Midbrain (tissue), 1 donor: ENCODE results near the gene RPS16.

ENCODE experiments used
- DNase-seq: peaks from one replicate; lab custom pipeline; 2025; lab: John Stamatoyannopoulos, UW

RPS16 gene

DNA sequence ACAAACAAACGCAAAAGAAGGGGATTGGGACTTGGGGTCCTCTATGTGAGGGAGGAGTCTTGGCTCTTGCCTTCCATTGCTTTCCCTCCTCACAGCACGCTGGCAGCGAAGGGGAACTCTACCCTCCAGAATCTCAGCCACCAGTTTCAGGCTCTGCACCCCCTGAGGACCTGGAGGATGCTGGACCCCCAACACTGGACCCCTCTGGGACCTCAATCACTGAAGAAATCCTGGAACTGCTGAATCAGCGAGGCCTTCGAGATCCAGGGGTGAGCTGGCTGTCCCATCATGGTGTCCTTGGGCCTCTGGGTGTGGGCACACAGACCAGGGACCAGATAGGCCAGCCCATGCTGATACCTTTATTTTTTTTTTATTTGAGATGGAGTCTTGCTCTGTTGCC lies 13.7 kb downstream of the RPS16 start:
- DNase-seq = no peak

DNA sequence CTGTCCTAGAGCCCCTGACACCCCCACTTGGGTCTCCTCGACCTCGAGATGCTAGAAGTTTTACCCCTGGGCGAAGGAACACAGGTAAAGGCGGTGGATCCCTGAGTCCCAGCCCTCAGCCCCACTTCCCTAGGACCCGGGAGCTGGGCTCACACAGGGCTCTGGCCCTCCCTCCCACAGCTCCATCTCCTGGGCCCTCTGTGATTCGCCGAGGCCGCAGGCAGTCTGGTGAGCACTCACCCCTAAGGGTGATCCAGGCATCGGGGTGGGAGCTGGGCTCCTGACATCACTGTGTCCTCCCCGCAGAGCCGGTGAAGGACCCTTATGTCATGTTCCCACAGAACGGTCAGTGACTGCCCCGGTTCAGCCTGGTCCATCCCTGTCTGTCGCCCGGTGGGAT lies 15.0 kb downstream of the RPS16 start:
- DNase-seq = no peak

DNA sequence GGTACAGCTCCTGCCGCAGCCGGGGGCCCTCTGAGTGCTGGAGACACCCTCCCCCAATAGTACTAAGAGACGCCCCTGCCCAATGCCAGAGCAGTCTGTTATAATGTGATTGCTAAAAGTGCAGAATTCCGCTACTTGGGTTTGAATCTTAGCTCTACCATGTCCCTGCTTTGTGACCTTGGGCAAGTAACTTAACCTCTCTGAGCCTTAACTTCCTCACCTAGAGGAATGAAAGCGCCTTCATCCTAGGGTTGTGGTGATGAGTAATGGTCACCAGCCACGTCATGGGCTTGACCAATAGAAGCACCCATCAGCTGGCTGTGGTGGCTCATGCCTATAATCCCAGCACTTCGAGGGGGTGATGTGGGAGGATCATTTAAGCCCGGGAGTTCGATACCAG lies 16.7 kb downstream of the RPS16 start:
- no peak for DNase-seq

DNA sequence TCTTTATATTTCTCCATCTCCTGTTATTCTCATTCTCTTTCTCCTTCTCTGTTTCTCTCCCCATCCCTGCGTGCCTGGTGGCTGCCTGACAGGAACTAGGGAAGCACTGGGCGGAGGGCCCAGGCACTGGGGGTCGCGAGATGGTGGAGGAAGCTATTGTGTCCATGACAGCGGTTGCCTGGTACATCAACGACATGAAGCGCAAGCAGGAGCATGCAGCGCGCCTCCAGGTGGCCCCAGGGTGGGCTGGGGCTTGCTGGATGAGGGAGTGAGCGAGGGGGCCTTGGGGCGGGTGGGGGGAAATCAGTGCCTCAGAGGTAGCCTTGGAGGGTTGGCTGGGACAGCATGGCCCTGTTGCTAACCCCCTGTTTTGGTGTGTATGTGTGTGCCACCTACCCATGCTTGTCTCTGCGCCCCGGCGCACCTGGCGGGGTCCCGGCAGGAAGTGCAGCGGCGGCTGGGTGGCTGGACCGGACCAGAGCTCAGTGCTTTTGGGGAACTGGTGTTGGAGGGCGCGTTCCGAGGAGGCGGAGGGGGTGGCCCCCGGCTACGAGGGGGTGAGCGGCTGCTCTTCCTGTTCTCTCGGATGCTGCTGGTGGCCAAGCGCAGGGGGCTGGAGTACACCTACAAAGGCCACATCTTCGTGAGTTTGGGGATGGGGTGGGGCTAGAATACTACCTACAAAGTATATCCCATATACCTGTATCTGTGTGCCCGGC lies 18.1 kb downstream of the RPS16 start:
- no peak for DNase-seq

- no peak for DNase-seq
Observed at GRCh38 chr19:39416152-39417120, 19.3 kb downstream of the RPS16 start.

- no peak for DNase-seq
Observed at GRCh38 chr19:39415111-39416046, 20.4 kb downstream of the RPS16 start.

- no peak for DNase-seq
Observed at GRCh38 chr19:39413911-39414608, 21.7 kb downstream of the RPS16 start.

DNA sequence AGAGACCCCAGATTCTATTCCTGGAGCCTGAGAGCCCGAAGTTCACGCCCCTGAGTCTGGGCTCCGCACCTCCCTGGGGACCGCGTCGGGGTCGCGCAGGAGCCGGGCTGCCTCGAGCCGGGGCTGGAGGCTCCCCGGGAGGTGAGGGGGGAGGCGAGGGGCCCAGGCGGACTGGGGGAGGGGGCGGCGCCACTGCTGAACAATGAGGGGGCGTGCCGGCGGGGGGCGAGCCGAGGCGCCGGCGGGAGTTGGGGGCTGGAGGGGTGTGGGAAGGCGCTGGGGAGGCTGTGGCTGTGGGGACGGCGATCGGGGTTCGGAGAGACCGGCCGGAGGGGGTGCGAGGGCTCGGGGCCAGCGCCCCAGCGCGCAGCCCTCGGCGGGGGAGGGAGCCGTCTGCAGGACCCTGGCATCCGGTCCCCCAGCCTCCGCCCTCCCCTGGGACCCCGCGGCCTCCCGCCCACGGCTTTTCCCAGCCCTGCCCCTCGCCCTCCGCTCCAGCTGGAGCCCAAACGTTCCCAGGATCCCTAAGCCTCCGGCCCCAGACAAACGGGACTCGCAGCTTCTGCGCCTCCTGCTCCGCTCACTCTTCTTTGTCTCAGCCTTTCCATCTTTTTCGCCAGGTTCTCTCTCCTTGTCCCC lies 22.4 kb downstream of the RPS16 start:
- no peak for DNase-seq

GRCh38 chr19:39412867-39413271 lies 22.9 kb downstream of the RPS16 start:
- no peak for DNase-seq

DNA sequence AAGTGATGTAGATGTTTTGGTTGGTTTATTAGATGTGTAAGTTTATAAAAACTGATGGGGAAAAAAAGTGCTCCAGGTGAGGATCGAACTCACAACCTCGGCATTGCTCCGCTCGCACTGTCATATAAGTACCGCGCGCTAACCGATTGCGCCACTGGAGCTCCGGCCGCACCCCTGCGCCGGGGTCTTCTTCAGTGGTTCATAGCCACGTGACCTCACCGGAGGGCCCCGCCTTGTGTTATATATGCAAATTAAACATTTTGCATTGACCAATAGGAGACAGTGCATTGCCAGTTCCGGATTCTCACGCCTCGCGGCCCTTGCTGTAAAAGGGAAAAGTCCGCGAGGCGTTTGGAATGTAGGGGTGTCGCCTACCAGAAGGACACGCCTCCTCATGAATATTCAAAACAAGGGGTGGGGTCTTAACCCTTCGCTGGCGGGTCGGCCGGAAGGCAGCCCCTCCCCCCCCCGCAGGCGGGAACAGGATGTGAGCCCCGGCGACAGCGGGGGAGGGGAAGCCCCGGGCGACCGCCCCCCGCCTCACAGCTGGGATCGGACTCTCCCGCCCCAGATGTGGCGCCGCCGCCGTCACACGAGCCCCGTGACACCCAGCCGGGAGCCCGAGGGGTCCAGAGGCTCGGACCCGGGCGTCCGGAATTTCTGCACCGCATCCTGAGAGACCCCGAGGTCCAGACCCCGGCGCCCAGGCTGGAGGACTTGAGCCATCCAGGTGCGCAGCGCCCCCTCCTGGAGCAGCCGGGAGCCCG lies 23.5 kb downstream of the RPS16 start, which contains the start of gene PLEKHG2:
PLEKHG2 (plus strand) TSS at position 570 of the 767 bp plus-strand sequence. CDS start 1,418 bp downstream, outside the sequence.
- peak; percentile 94 for DNase-seq

GRCh38 chr19:39411832-39412099 lies 24.0 kb downstream of the RPS16 start:
- DNase-seq = peak; percentile 85

DNA sequence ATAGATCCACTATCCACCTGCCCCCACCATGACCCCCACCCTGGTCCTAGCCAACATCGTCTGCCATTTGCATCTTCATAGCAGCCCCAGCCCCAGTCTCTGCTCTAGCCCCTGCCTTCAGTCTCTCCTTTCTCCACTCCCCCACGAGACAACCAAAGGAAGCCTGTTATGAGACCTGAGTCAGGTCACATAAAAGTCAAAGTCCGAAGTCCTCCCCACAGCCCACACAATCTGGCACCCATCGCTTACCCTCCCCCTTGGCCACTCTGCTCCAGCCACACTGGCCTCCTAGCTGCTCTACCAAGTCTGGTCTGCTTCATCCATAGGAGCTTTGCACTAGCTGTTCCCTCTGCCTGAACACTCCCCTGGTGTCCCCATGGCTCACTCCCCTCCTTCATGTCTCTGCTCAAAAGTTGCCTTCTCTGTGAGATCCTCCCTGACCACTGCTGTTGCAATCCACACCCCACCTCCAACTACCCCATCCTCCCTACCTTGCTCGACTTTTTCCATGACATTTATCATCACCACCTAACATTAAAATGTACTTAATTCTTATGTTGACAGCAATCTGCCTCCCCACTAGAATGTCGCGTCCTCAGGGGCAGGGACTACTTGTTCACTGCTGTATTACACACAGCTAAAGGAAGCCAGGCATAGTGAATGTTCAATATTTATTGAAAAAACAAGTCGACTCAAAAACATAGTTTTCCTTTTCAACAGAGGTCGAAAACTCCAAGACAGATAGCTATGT lies 24.5 kb downstream of the RPS16 start:
- DNase-seq = no peak

- DNase-seq = no peak
Observed at GRCh38 chr19:39410831-39411080, 25.0 kb downstream of the RPS16 start.

- DNase-seq = peak; percentile 6
Observed at GRCh38 chr19:39410017-39410830, 25.5 kb downstream of the RPS16 start.

DNA sequence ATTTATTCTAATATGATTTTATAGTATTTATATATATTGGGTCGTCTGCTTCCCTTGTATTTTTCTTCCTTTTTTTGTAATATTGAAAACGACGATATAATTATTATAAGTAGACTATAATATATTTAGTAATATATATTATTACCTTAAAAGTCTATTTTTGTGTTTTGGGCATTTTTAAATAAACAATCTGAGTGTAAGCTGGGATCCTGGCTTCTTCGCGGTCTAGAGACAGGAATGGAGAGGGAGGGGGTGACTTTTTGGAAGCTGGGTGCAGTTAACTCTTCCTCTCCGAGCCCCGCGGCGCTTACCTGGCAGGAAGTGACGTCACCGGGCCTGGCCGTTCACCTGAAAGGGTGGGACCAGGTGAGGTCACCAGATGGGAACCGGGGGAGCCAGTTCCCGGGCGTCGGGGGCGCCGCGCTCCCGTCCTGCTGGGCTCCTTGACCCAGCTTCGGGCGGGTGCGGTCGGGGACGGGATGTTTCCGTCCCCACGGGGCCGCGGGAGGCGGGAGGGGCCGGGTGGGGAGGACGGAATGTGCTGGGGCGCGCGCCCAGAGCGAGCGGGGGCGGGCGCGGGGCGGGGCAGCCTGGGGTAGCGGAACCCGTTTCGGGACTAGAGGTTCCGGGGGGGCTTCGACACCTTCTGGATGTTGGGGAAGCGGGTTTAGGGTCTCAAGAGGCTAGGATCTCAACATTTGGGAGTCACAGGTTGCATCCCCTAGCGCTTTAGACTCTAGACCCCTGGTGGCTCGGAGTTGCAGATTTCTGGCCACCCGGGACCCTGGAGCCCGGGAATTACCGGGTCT lies 26.3 kb downstream of the RPS16 start:
- peak; percentile 56 for DNase-seq

- no peak for DNase-seq
Observed at GRCh38 chr19:39408392-39409207, 27.1 kb downstream of the RPS16 start.
